H9 (cell line): ENCODE measurements around the gene ZMIZ1. TPM values are rescaled to one million over a fixed set of nuclear protein-coding genes. Genes with fewer than 3 reads are reported as not detected.
"Not testable (repeated sequence)": the region's sequence is repeated elsewhere in the genome, so short reads cannot be mapped to it uniquely, and the experiment has no call there.

ENCODE experiments used
- DNase-seq: peaks from one replicate; pipeline ENCODE4 v3.0.0-alpha.2; 2017
- H2AFZ ChIP-seq: one replicate; pipeline ENCODE4 v1.6.1; 2013; ENCODE audit warnings: mild to moderate bottlenecking, low read length, control low read depth, moderate library complexity
- H2AK5ac ChIP-seq: 2 replicates; pipeline ENCODE4 v1.6.1; 2013; ENCODE audit warnings: low read length, control low read depth, mixed read lengths; ENCODE audit not compliant: insufficient read length
- H2BK120ac ChIP-seq: one replicate; pipeline ENCODE4 v1.6.1; 2013; ENCODE audit warnings: low read depth, mild to moderate bottlenecking, low read length, control low read depth, inconsistent platforms; ENCODE audit not compliant: poor library complexity, severe bottlenecking
- H2BK12ac ChIP-seq: 2 replicates; pipeline ENCODE4 v1.6.1; 2013; ENCODE audit warnings: low read length, control low read depth, mixed read lengths, low read depth; ENCODE audit not compliant: insufficient read length
- H2BK15ac ChIP-seq: 2 replicates; pipeline ENCODE4 v1.6.1; 2013; ENCODE audit warnings: low read depth, low read length, control low read depth
- H2BK20ac ChIP-seq: one replicate; pipeline ENCODE4 v1.6.1; 2013; ENCODE audit warnings: low read depth, mild to moderate bottlenecking, low read length, control low read depth, inconsistent platforms; ENCODE audit not compliant: poor library complexity, severe bottlenecking
- H2BK5ac ChIP-seq: 2 replicates; pipeline ENCODE4 v1.6.1; 2013; ENCODE audit warnings: low read length, control low read depth, mixed read lengths; ENCODE audit not compliant: insufficient read length
- H3K14ac ChIP-seq: 2 replicates; pipeline ENCODE4 v1.6.1; 2013; ENCODE audit warnings: low read length, control low read depth; ENCODE audit not compliant: insufficient read depth
- H3K18ac ChIP-seq: 2 replicates; pipeline ENCODE4 v1.6.1; 2013; ENCODE audit warnings: low read depth, mild to moderate bottlenecking, mixed read lengths, low read length, control low read depth; ENCODE audit not compliant: insufficient read length
- H3K23ac ChIP-seq: 2 replicates; pipeline ENCODE4 v1.6.1; 2013; ENCODE audit warnings: low read length, control low read depth, mixed read lengths, low read depth; ENCODE audit not compliant: insufficient read length
- H3K23me2 ChIP-seq: 2 replicates; pipeline ENCODE4 v1.6.1; 2013; ENCODE audit warnings: low read depth, mild to moderate bottlenecking, mixed read lengths, low read length, control low read depth; ENCODE audit not compliant: insufficient read length, poor library complexity, severe bottlenecking
- H3K27ac ChIP-seq: 2 replicates; pipeline ENCODE4 v1.5.1; 2013; ENCODE audit warnings: low read length, control low read depth, mixed read lengths, low read depth; ENCODE audit not compliant: insufficient read length
- H3K27me3 ChIP-seq: 2 replicates; pipeline ENCODE4 v1.6.1; 2013; ENCODE audit warnings: low read length, control low read depth, inconsistent platforms; ENCODE audit not compliant: insufficient read depth
- H3K4ac ChIP-seq: 2 replicates; pipeline ENCODE4 v1.6.1; 2013; ENCODE audit warnings: low read depth, mild to moderate bottlenecking, control low read depth, inconsistent platforms, low read length, moderate library complexity
- H3K4me1 ChIP-seq: 2 replicates; pipeline ENCODE4 v1.6.1; 2013; ENCODE audit warnings: low read length, control low read depth, inconsistent platforms; ENCODE audit not compliant: insufficient read depth
- H3K4me2 ChIP-seq: 2 replicates; pipeline ENCODE4 v1.6.1; 2013; ENCODE audit warnings: low read length, control low read depth, mixed read lengths; ENCODE audit not compliant: insufficient read length, insufficient read depth
- H3K56ac ChIP-seq: 2 replicates; pipeline ENCODE4 v1.6.1; 2013; ENCODE audit warnings: low read depth, mild to moderate bottlenecking, mixed read lengths, low read length, control low read depth; ENCODE audit not compliant: insufficient read length
- H3K79me1 ChIP-seq: 2 replicates; pipeline ENCODE4 v1.6.1; 2013; ENCODE audit warnings: low read depth, mild to moderate bottlenecking, moderate library complexity, low read length, control low read depth, inconsistent platforms; ENCODE audit not compliant: insufficient read depth, poor library complexity, severe bottlenecking
- H3K79me2 ChIP-seq: 2 replicates; pipeline ENCODE4 v1.6.1; 2013; ENCODE audit warnings: low read length, control low read depth, inconsistent platforms; ENCODE audit not compliant: insufficient read depth
- H3K9ac ChIP-seq: 2 replicates; pipeline ENCODE4 v1.6.1; 2013; ENCODE audit warnings: low read length, control low read depth, mixed read lengths; ENCODE audit not compliant: insufficient read length; ENCODE audit errors: extremely low read depth
- H3K9me3 ChIP-seq: one replicate; pipeline ENCODE4 v1.6.1; 2013; ENCODE audit warnings: low read depth, low read length, inconsistent platforms; ENCODE audit not compliant: control insufficient read depth
- H3T11ph ChIP-seq: one replicate; pipeline ENCODE4 v1.6.1; 2013; ENCODE audit warnings: mild to moderate bottlenecking, low read length, control low read depth, inconsistent platforms
- H4K20me1 ChIP-seq: one replicate; pipeline ENCODE4 v1.6.1; 2013; ENCODE audit not compliant: control insufficient read depth, insufficient read length, insufficient read depth
- H4K5ac ChIP-seq: 2 replicates; pipeline ENCODE4 v1.6.1; 2013; ENCODE audit warnings: low read depth, mild to moderate bottlenecking, mixed read lengths, low read length, control low read depth; ENCODE audit not compliant: insufficient read length
- H4K8ac ChIP-seq: replicated peaks from 2 replicates; pipeline ENCODE4 v1.6.1; 2013; ENCODE audit warnings: low read length, control low read depth, mixed read lengths, low read depth; ENCODE audit not compliant: insufficient read length
- H4K91ac ChIP-seq: 2 replicates; pipeline ENCODE4 v1.6.1; 2013; ENCODE audit warnings: low read depth, mild to moderate bottlenecking, moderate library complexity, mixed read lengths, low read length, control low read depth; ENCODE audit not compliant: insufficient read length
- H3K27ac Mint-ChIP-seq, 3 experiments: 2 replicates in 2 of 3; 3 replicates in 1 of 3; pipeline ENCODE4 v1.8.0; 2020 to 2021; ENCODE audit warnings: mixed read lengths in 3 of 3, mild to moderate bottlenecking in 1 of 3, moderate library complexity in 1 of 3
- H3K27me3 Mint-ChIP-seq: 2 replicates; pipeline ENCODE4 v1.8.0; 2021; ENCODE audit warnings: low read depth, mild to moderate bottlenecking, moderate library complexity, mixed read lengths
- H3K36me3 Mint-ChIP-seq, 3 experiments: 2 replicates in 2 of 3; 3 replicates in 1 of 3; pipeline ENCODE4 v1.8.0; 2020 to 2021; ENCODE audit warnings: low read depth in 3 of 3, mixed read lengths in 3 of 3; ENCODE audit not compliant: insufficient read depth in 1 of 3
- H3K4me1 Mint-ChIP-seq, 2 experiments: 2 replicates each; pipeline ENCODE4 v1.8.0; 2020; ENCODE audit warnings: mixed read lengths in 2 of 2
- H3K4me3 Mint-ChIP-seq, 2 experiments: 2 replicates in 1 of 2; 3 replicates in 1 of 2; pipeline ENCODE4 v1.8.0; 2020 to 2021; ENCODE audit warnings: mild to moderate bottlenecking in 2 of 2, mixed read lengths in 2 of 2, moderate library complexity in 1 of 2
- H3K9me3 Mint-ChIP-seq, 2 experiments: 2 replicates in 1 of 2; 3 replicates in 1 of 2; pipeline ENCODE4 v1.8.0; 2020; ENCODE audit warnings: mild to moderate bottlenecking in 2 of 2, mixed read lengths in 2 of 2, moderate library complexity in 1 of 2
- CTCF ChIP-seq: fragments of 200-600 bp; sonication (generic); conservative IDR thresholded peaks from 3 replicates; pipeline ENCODE4 v1.8.0; 2021; ENCODE audit warnings: antibody characterized with exemption, mild to moderate bottlenecking
- WGBS: extraction: QIAGEN DNeasy Blood & Tissue Kit; methylation state at CpG from one replicate; pipeline ENCODE4 v1.1.7; 2013; ENCODE audit warnings: missing lambda C conversion rate, low lambda C conversion rate, mixed read lengths; ENCODE audit not compliant: insufficient read length; ENCODE audit errors: extremely low coverage; 5-methylcytosine and 5-hydroxymethylcytosine counted together
- total RNA-seq: library from RNA; stranded (reverse); gene quantifications from 2 replicates; pipeline ENCODE4 v1.2.1, GENCODE V29; 2021

ZMIZ1 gene
- total RNA-seq, 1 experiment from 2014 or later: 36.9 TPM

- Histone ChIP-seq H2BK5ac (no peak overlapping the region), H3K79me2 (no peaks in the 10 kb centered on the region), H3K4ac (no peak overlapping the region), H2BK12ac (no peak overlapping the region), H2BK120ac (no peak overlapping the region), H3K4me1 (no peaks in the 10 kb centered on the region), H2AFZ (no peak overlapping the region), H3K23me2 (no peaks in the 10 kb centered on the region), H3T11ph (no peak overlapping the region), H3K9ac (no peak overlapping the region), H4K91ac (no peak overlapping the region), H3K4me2 (no peak overlapping the region), H4K20me1 (no peaks in the 10 kb centered on the region), H4K8ac (no peak overlapping the region), H4K5ac (no peak overlapping the region), H3K14ac (no peak overlapping the region), H3K79me1 (no peaks in the 10 kb centered on the region), H3K9me3 (no peaks in the 10 kb centered on the region), H3K27ac (no peak overlapping the region), H2BK20ac (no peak overlapping the region), H3K18ac (no peak overlapping the region), H3K56ac (no peak overlapping the region), H3K27me3 (no peaks in the 10 kb centered on the region), H3K23ac (no peak overlapping the region), H2AK5ac (no peak overlapping the region), H2BK15ac (no peak overlapping the region)
- H3K4me3 Mint-ChIP-seq: no peak overlapping the region; a peak in 1 of 5 replicates
- no peak for TF ChIP-seq CTCF
- no CpG with 5 or more reads among the region's 7 CpGs for WGBS
- H3K9me3 Mint-ChIP-seq: peaks cover 12 to 14% of the 10 kb centered on the region in 2 experiments
- H3K27ac Mint-ChIP-seq: no peak overlapping the region
- H3K4me1 Mint-ChIP-seq: peaks cover 13% of the 10 kb centered on the region in 2 experiments
- DNase-seq: peak; percentile 50
- H3K27me3 Mint-ChIP-seq: peaks cover 19% of the 10 kb centered on the region
- peaks cover 2 to 3% (median 3%) of the 10 kb centered on the region in 3 experiments; a peak in 5 of 7 replicates for H3K36me3 Mint-ChIP-seq
Measured at GRCh38 chr10:79336739-79337138, 268.0 kb downstream of the ZMIZ1 start.

- H3K9me3 ChIP-seq, H4K5ac ChIP-seq, H4K20me1 ChIP-seq, H3K36me3 Mint-ChIP-seq, H4K91ac ChIP-seq, H3K14ac ChIP-seq, H2BK12ac ChIP-seq, H3K4me3 Mint-ChIP-seq, H3K9me3 Mint-ChIP-seq, H3K27ac Mint-ChIP-seq, H3K56ac ChIP-seq, H3K79me1 ChIP-seq, H3T11ph ChIP-seq, H3K4ac ChIP-seq, DNase-seq, H2AK5ac ChIP-seq, H3K4me2 ChIP-seq, H2BK120ac ChIP-seq, H2BK15ac ChIP-seq, H3K27me3 ChIP-seq, H4K8ac ChIP-seq, H2BK20ac ChIP-seq, H2AFZ ChIP-seq, H2BK5ac ChIP-seq, H3K23me2 ChIP-seq, H3K18ac ChIP-seq, H3K79me2 ChIP-seq, H3K4me1 ChIP-seq, H3K9ac ChIP-seq, H3K27ac ChIP-seq, H3K23ac ChIP-seq: not testable (repeated sequence)
- Mint-ChIP-seq H3K4me1 (peaks cover 13% of the 10 kb centered on the region in 2 experiments), H3K27me3 (peaks cover 23% of the 10 kb centered on the region)
- no CpG with 5 or more reads among the region's 11 CpGs for WGBS
Measured at GRCh38 chr10:79337783-79338469, 269.2 kb downstream of the ZMIZ1 start.
